HepG2 (cell line): ENCODE results near the gene MRGPRF.

ENCODE experiments used
- CC2D1A ChIP-seq: sonication (generic); formaldehyde crosslinking; IDR thresholded peaks from 2 replicates; pipeline ENCODE4 v1.8.1; 2023; ENCODE audit warnings: mild to moderate bottlenecking, missing genetic modification reagents
- CEBPB ChIP-seq: IDR thresholded peaks from 2 replicates; pipeline ENCODE4 v1.6.1; 2011; ENCODE audit warnings: low read depth, low read length, improper control_type of control experiment, borderline replicate concordance
- CREB1 ChIP-seq, 2 experiments: fragments of 450-650 bp in 1 of 2; IDR thresholded peaks; 2 replicates each; pipeline ENCODE4 v1.6.1; 2016 to 2017; ENCODE audit warnings: control low read depth in 1 of 2, mild to moderate bottlenecking in 1 of 2, missing compliant biosample characterization in 1 of 2, missing genetic modification characterization in 1 of 2
- CTCF ChIP-seq: sonication (generic); formaldehyde crosslinking; IDR thresholded peaks from 2 replicates; pipeline ENCODE4 v1.5.0; 2020; ENCODE audit warnings: mild to moderate bottlenecking, missing genetic modification reagents, moderate library complexity
- EP300 ChIP-seq, 3 experiments: sonication (generic) in 1 of 3; formaldehyde crosslinking in 1 of 3; IDR thresholded peaks; 2 replicates each; pipeline versions ENCODE4 v1.5.1 to v1.6.1; 2011 to 2020; ENCODE audit warnings: low read depth in 2 of 3, low read length in 2 of 3, borderline replicate concordance in 1 of 3, improper control_type of control experiment in 1 of 3, mild to moderate bottlenecking in 1 of 3, missing genetic modification reagents in 1 of 3, moderate library complexity in 1 of 3
- HDAC2 ChIP-seq: sonication (generic); formaldehyde crosslinking; IDR thresholded peaks from 2 replicates; pipeline ENCODE4 v1.4.0; 2020; ENCODE audit warnings: missing genetic modification reagents
- IKZF1 ChIP-seq: fragments of 450-650 bp; IDR thresholded peaks from 2 replicates; pipeline ENCODE4 v1.7.1; 2016
- PHF8 ChIP-seq: sonication (generic); formaldehyde crosslinking; IDR thresholded peaks from 2 replicates; pipeline ENCODE4 v1.5.0; 2020; ENCODE audit warnings: missing genetic modification reagents
- REST ChIP-seq, 2 experiments: IDR thresholded peaks; 2 replicates each; pipeline ENCODE4 v1.6.1; 2011 to 2012; ENCODE audit warnings: low read length in 2 of 2, borderline replicate concordance in 1 of 2, low read depth in 1 of 2, mild to moderate bottlenecking in 1 of 2, moderate library complexity in 1 of 2
- TCF7 ChIP-seq: sonication (generic); IDR thresholded peaks from 2 replicates; pipeline ENCODE4 v1.6.1; 2016; ENCODE audit warnings: antibody characterized with exemption, low read depth
- ZNF644 ChIP-seq: IDR thresholded peaks from 2 replicates; pipeline ENCODE4 v1.6.1; 2016; ENCODE audit warnings: low read depth
- ZNF674 ChIP-seq: sonication (generic); formaldehyde crosslinking; IDR thresholded peaks from 2 replicates; pipeline ENCODE4 v1.5.0; 2020; ENCODE audit warnings: low read depth, mild to moderate bottlenecking, missing genetic modification reagents
- ZNF691 ChIP-seq: sonication (generic); formaldehyde crosslinking; IDR thresholded peaks from 2 replicates; pipeline ENCODE4 v1.4.0; 2020; ENCODE audit warnings: missing genetic modification reagents, low read depth, mild to moderate bottlenecking, borderline replicate concordance

- TF ChIP-seq IKZF1 = no peak
- no peak for TF ChIP-seq CTCF
- no peak for TF ChIP-seq ZNF691 (CRISPR knock-in tag)
- no peak for TF ChIP-seq PHF8 (CRISPR knock-in tag)
- no peak for TF ChIP-seq EP300 (IDR thresholded peaks at IDR 0.05; ENCODE audit: low read depth in 2 of 2, low read length in 2 of 2)
- TF ChIP-seq EP300 (CRISPR knock-in tag; IDR thresholded peaks at IDR 0.05; ENCODE audit: borderline replicate concordance) = no peak
- TF ChIP-seq ZNF674 (CRISPR knock-in tag) = no peak
- no peak for TF ChIP-seq CREB1 (IDR thresholded peaks at IDR 0.05)
- TF ChIP-seq CREB1 (CRISPR knock-in tag; IDR thresholded peaks at IDR 0.05) = no peak
- TF ChIP-seq ZNF644 = no peak
- no peak for TF ChIP-seq HDAC2
- no peak for TF ChIP-seq REST (IDR thresholded peaks at IDR 0.05; ENCODE audit: borderline replicate concordance in 1 of 2, low read depth in 1 of 2, low read length in 2 of 2)
- TF ChIP-seq CEBPB = no peak
- no peak for TF ChIP-seq CC2D1A
- no peak for TF ChIP-seq TCF7
Measured at GRCh38 chr11:69034123-69034867, 21.2 kb upstream of the MRGPRF start.
